GM12878 (cell line): Measurements from ENCODE around the gene ZNF841. TPM values are rescaled to one million over a fixed set of nuclear protein-coding genes. Genes with fewer than 3 reads are reported as not detected.

Experiments
- ASH2L ChIP-seq: fragments of 300-600, 200-600 bp; sonication (generic); IDR thresholded peaks from 2 replicates; pipeline ENCODE4 v1.6.1; 2017; ENCODE audit warnings: low read depth, mild to moderate bottlenecking, borderline replicate concordance
- CEBPZ ChIP-seq: fragments of 150-350 bp; IDR thresholded peaks from 2 replicates; pipeline ENCODE4 v1.6.1; 2016; ENCODE audit warnings: low read depth, low read length
- EED ChIP-seq: sonication (generic); IDR thresholded peaks from 2 replicates; pipeline ENCODE4 v1.6.1; 2016; ENCODE audit warnings: antibody characterized with exemption, low read depth
- EZH2 ChIP-seq: IDR thresholded peaks from 2 replicates; pipeline ENCODE4 v1.6.1; 2012; ENCODE audit warnings: low read depth, mild to moderate bottlenecking, control low read depth, inconsistent platforms, low read length, borderline replicate concordance; ENCODE audit not compliant: control insufficient read depth
- KAT2A ChIP-seq: conservative IDR thresholded peaks from 2 replicates; pipeline ENCODE4 v1.6.1; 2011; ENCODE audit warnings: low read depth, low read length; ENCODE audit not compliant: control insufficient read depth
- KDM1A ChIP-seq: fragments of 200-600 bp; sonication (generic); IDR thresholded peaks from 2 replicates; pipeline ENCODE4 v1.6.1; 2016; ENCODE audit warnings: borderline replicate concordance
- MLLT1 ChIP-seq: fragments of 450-650 bp; IDR thresholded peaks from 2 replicates; pipeline ENCODE4 v1.6.1; 2016; ENCODE audit warnings: mild to moderate bottlenecking
- NKRF ChIP-seq: fragments of 450-650 bp; conservative IDR thresholded peaks from 2 replicates; pipeline ENCODE4 v1.6.1; 2017; ENCODE audit warnings: mild to moderate bottlenecking, moderate library complexity
- ZNF274 ChIP-seq: IDR thresholded peaks from one replicate; pipeline ENCODE4 v1.8.0; 2011; ENCODE audit not compliant: insufficient read length, insufficient read depth
- polyA plus RNA-seq, 11 experiments: library from polyadenylated mRNA; depleted of rRNA in 4 of 11; unstranded in 6 of 11; stranded (reverse) in 5 of 11; fragments of >200 nt; fragmentation: Nextera tagmentation in 4 of 11; fragmentation: Illumina TruSeq in 1 of 11; extraction: Ambion mirVana in 4 of 11; extraction: Trizol in 1 of 11; gene quantifications; 1 replicate in 1 of 11; 2 replicates in 10 of 11; pipeline versions ENCODE4 v1.2.1 to v1.2.3, GENCODE V29; 2011 to 2016; ENCODE audit warnings: inconsistent platforms in 2 of 11, missing spikeins in 2 of 11, low read depth in 1 of 11
- small RNA-seq: library from RNA; depleted of rRNA; stranded (forward); fragments of <200 nt; gene quantifications from one replicate; pipeline ENCODE3, GENCODE V24; 2014
- total RNA-seq, 4 experiments: library from RNA; depleted of rRNA in 3 of 4; stranded (reverse); fragments of >200 nt in 3 of 4; fragmentation: Illumina TruSeq in 1 of 4; extraction: Trizol in 1 of 4; gene quantifications; 2 replicates each; pipeline versions ENCODE4 v1.2.1 to v1.2.3, GENCODE V29; 2013 to 2021

Gene ZNF841
- total and polyA plus RNA-seq, 10 of the 15 experiments (the other 5 are each of a cell fraction or from before 2014, with no cell fraction given) = 1.4 to 15.0 (median 8.2) TPM

GRCh38 chr19:52020506-52020905 lies 75.1 kb downstream of the ZNF841 start (continued):
- TF ChIP-seq KDM1A = no peak
- no peak for TF ChIP-seq EZH2
- no peak for TF ChIP-seq KAT2A
- TF ChIP-seq CEBPZ = no peak
- no peak for TF ChIP-seq ASH2L
- no peak for TF ChIP-seq EED
- no peak for TF ChIP-seq ZNF274
- TF ChIP-seq MLLT1 = no peak
- no peak for TF ChIP-seq NKRF

Small RNA genes within 50 kb of the gene (small RNA-seq; reads per million reads assigned to genes)
- not detected for gene RPL37P23

Other genes starting within 250 kb of the ZNF841 start
Only the 7 nearest of the 13 such genes appear.
- 6.4 and 6.6 TPM in 2 replicates for gene ZNF350, start 108.9 kb downstream of the ZNF841 start, total RNA-seq (2014; rRNA removed)
- 11.8 and 12.9 TPM in 2 replicates for gene ZNF350, start 108.9 kb downstream of the ZNF841 start, total RNA-seq (2014; rRNA removed; fragmentation: Illumina TruSeq; extraction: Trizol)
- 7.6 and 8.7 TPM in 2 replicates for gene ZNF350, start 108.9 kb downstream of the ZNF841 start, total RNA-seq (2021)
- gene ZNF350, start 108.9 kb downstream of the ZNF841 start, polyA plus RNA-seq (2011; rRNA removed) = 10.1 and 15.0 TPM in 2 replicates
- gene ZNF350, start 108.9 kb downstream of the ZNF841 start, polyA plus RNA-seq (2014; fragmentation: Illumina TruSeq; extraction: Trizol) = 10.6 and 10.7 TPM in 2 replicates
- 10 to 100 TPM in 1 of 2 experiments, 1 to 10 TPM in 1; 9.8 to 10.9 TPM for gene ZNF350, start 108.9 kb downstream of the ZNF841 start, polyA plus RNA-seq (2014; fragmentation: Nextera tagmentation; extraction: Ambion mirVana)
- 5.2 and 6.5 TPM in 2 replicates for gene ZNF350, start 108.9 kb downstream of the ZNF841 start, polyA plus RNA-seq (2014; rRNA removed)
- gene ZNF350, start 108.9 kb downstream of the ZNF841 start, polyA plus RNA-seq (2016; fragmentation: Nextera tagmentation; extraction: Ambion mirVana) = 10 to 100 TPM in 1 of 2 experiments, 1 to 10 TPM in 1; 8.3 to 10.6 TPM
- gene ZNF615, start 87.6 kb downstream of the ZNF841 start, total RNA-seq (2014; rRNA removed) = 4.5 and 5.6 TPM in 2 replicates
- gene ZNF615, start 87.6 kb downstream of the ZNF841 start, total RNA-seq (2014; rRNA removed; fragmentation: Illumina TruSeq; extraction: Trizol) = 7.2 and 7.6 TPM in 2 replicates
- 4.7 and 5.7 TPM in 2 replicates for gene ZNF615, start 87.6 kb downstream of the ZNF841 start, total RNA-seq (2021)
- 5.4 and 8.7 TPM in 2 replicates for gene ZNF615, start 87.6 kb downstream of the ZNF841 start, polyA plus RNA-seq (2011; rRNA removed)
- 5.4 and 5.6 TPM in 2 replicates for gene ZNF615, start 87.6 kb downstream of the ZNF841 start, polyA plus RNA-seq (2014; fragmentation: Illumina TruSeq; extraction: Trizol)
- gene ZNF615, start 87.6 kb downstream of the ZNF841 start, polyA plus RNA-seq (2014; fragmentation: Nextera tagmentation; extraction: Ambion mirVana) = 1 to 10 TPM; 1.7 to 2.1 TPM
- 2.8 TPM in 2 replicates for gene ZNF615, start 87.6 kb downstream of the ZNF841 start, polyA plus RNA-seq (2014; rRNA removed)
- 1 to 10 TPM; 2.5 to 3.9 TPM for gene ZNF615, start 87.6 kb downstream of the ZNF841 start, polyA plus RNA-seq (2016; fragmentation: Nextera tagmentation; extraction: Ambion mirVana)
- 9.3 and 11.6 TPM in 2 replicates for gene ZNF614, start 67.4 kb downstream of the ZNF841 start, total RNA-seq (2014; rRNA removed)
- 12.8 TPM in 2 replicates for gene ZNF614, start 67.4 kb downstream of the ZNF841 start, total RNA-seq (2014; rRNA removed; fragmentation: Illumina TruSeq; extraction: Trizol)
- gene ZNF614, start 67.4 kb downstream of the ZNF841 start, total RNA-seq (2021) = 9.2 and 9.8 TPM in 2 replicates
- 10.0 and 12.5 TPM in 2 replicates for gene ZNF614, start 67.4 kb downstream of the ZNF841 start, polyA plus RNA-seq (2011; rRNA removed)
- gene ZNF614, start 67.4 kb downstream of the ZNF841 start, polyA plus RNA-seq (2014; fragmentation: Illumina TruSeq; extraction: Trizol) = 9.8 and 12.7 TPM in 2 replicates
- gene ZNF614, start 67.4 kb downstream of the ZNF841 start, polyA plus RNA-seq (2014; fragmentation: Nextera tagmentation; extraction: Ambion mirVana) = 1 to 10 TPM; 3.9 to 5.3 TPM
- gene ZNF614, start 67.4 kb downstream of the ZNF841 start, polyA plus RNA-seq (2014; rRNA removed) = 5.0 and 5.4 TPM in 2 replicates
- 10 to 100 TPM; 11.7 to 16.0 TPM for gene ZNF614, start 67.4 kb downstream of the ZNF841 start, polyA plus RNA-seq (2016; fragmentation: Nextera tagmentation; extraction: Ambion mirVana)
- gene ZNF432, start 46.9 kb downstream of the ZNF841 start, total RNA-seq (2014; rRNA removed) = 4.7 and 5.3 TPM in 2 replicates
- gene ZNF432, start 46.9 kb downstream of the ZNF841 start, total RNA-seq (2014; rRNA removed; fragmentation: Illumina TruSeq; extraction: Trizol) = 7.0 and 7.2 TPM in 2 replicates
- 6.0 and 6.3 TPM in 2 replicates for gene ZNF432, start 46.9 kb downstream of the ZNF841 start, total RNA-seq (2021)
- gene ZNF432, start 46.9 kb downstream of the ZNF841 start, polyA plus RNA-seq (2011; rRNA removed) = 5.6 and 9.2 TPM in 2 replicates
- 5.6 and 8.1 TPM in 2 replicates for gene ZNF432, start 46.9 kb downstream of the ZNF841 start, polyA plus RNA-seq (2014; fragmentation: Illumina TruSeq; extraction: Trizol)
- gene ZNF432, start 46.9 kb downstream of the ZNF841 start, polyA plus RNA-seq (2014; fragmentation: Nextera tagmentation; extraction: Ambion mirVana) = 1 to 10 TPM; 1.7 to 2.3 TPM
- 3.5 and 3.8 TPM in 2 replicates for gene ZNF432, start 46.9 kb downstream of the ZNF841 start, polyA plus RNA-seq (2014; rRNA removed)
- gene ZNF432, start 46.9 kb downstream of the ZNF841 start, polyA plus RNA-seq (2016; fragmentation: Nextera tagmentation; extraction: Ambion mirVana) = 1 to 10 TPM; 2.5 to 3.8 TPM
- 2.5 and 3.1 TPM in 2 replicates for gene ZNF616, start 44.2 kb upstream of the ZNF841 start, total RNA-seq (2014; rRNA removed)
- gene ZNF616, start 44.2 kb upstream of the ZNF841 start, total RNA-seq (2014; rRNA removed; fragmentation: Illumina TruSeq; extraction: Trizol) = 4.9 and 5.3 TPM in 2 replicates
- 3.3 and 4.5 TPM in 2 replicates for gene ZNF616, start 44.2 kb upstream of the ZNF841 start, total RNA-seq (2021)
- gene ZNF616, start 44.2 kb upstream of the ZNF841 start, polyA plus RNA-seq (2011; rRNA removed) = 5.9 and 7.1 TPM in 2 replicates
- gene ZNF616, start 44.2 kb upstream of the ZNF841 start, polyA plus RNA-seq (2014; fragmentation: Illumina TruSeq; extraction: Trizol) = 4.3 and 6.1 TPM in 2 replicates
- gene ZNF616, start 44.2 kb upstream of the ZNF841 start, polyA plus RNA-seq (2014; fragmentation: Nextera tagmentation; extraction: Ambion mirVana) = 1 to 10 TPM; 1.1 to 1.4 TPM
- gene ZNF616, start 44.2 kb upstream of the ZNF841 start, polyA plus RNA-seq (2014; rRNA removed) = 2.0 and 2.2 TPM in 2 replicates
- gene ZNF616, start 44.2 kb upstream of the ZNF841 start, polyA plus RNA-seq (2016; fragmentation: Nextera tagmentation; extraction: Ambion mirVana) = 1 to 10 TPM; 5.0 to 5.7 TPM
- gene ZNF836, start 75.9 kb upstream of the ZNF841 start, total RNA-seq (2014; rRNA removed) = 5.3 and 7.8 TPM in 2 replicates
- 6.7 and 8.3 TPM in 2 replicates for gene ZNF836, start 75.9 kb upstream of the ZNF841 start, total RNA-seq (2014; rRNA removed; fragmentation: Illumina TruSeq; extraction: Trizol)
- 9.1 and 9.9 TPM in 2 replicates for gene ZNF836, start 75.9 kb upstream of the ZNF841 start, total RNA-seq (2021)
- 5.0 and 6.2 TPM in 2 replicates for gene ZNF836, start 75.9 kb upstream of the ZNF841 start, polyA plus RNA-seq (2011; rRNA removed)
- 8.2 and 9.3 TPM in 2 replicates for gene ZNF836, start 75.9 kb upstream of the ZNF841 start, polyA plus RNA-seq (2014; fragmentation: Illumina TruSeq; extraction: Trizol)
- 1 to 10 TPM; 5.8 to 9.2 TPM for gene ZNF836, start 75.9 kb upstream of the ZNF841 start, polyA plus RNA-seq (2014; fragmentation: Nextera tagmentation; extraction: Ambion mirVana)
- gene ZNF836, start 75.9 kb upstream of the ZNF841 start, polyA plus RNA-seq (2014; rRNA removed) = 4.5 and 6.6 TPM in 2 replicates
- gene ZNF836, start 75.9 kb upstream of the ZNF841 start, polyA plus RNA-seq (2016; fragmentation: Nextera tagmentation; extraction: Ambion mirVana) = 1 to 10 TPM; 4.8 to 6.6 TPM
- gene PPP2R1A, start 94.3 kb upstream of the ZNF841 start, total RNA-seq (2014; rRNA removed) = 125 and 131 TPM in 2 replicates
- 83.4 and 83.7 TPM in 2 replicates for gene PPP2R1A, start 94.3 kb upstream of the ZNF841 start, total RNA-seq (2014; rRNA removed; fragmentation: Illumina TruSeq; extraction: Trizol)
- 274 and 275 TPM in 2 replicates for gene PPP2R1A, start 94.3 kb upstream of the ZNF841 start, total RNA-seq (2021)
- gene PPP2R1A, start 94.3 kb upstream of the ZNF841 start, polyA plus RNA-seq (2011; rRNA removed) = 60.7 and 149 TPM in 2 replicates
- gene PPP2R1A, start 94.3 kb upstream of the ZNF841 start, polyA plus RNA-seq (2014; fragmentation: Illumina TruSeq; extraction: Trizol) = 124 and 178 TPM in 2 replicates
- gene PPP2R1A, start 94.3 kb upstream of the ZNF841 start, polyA plus RNA-seq (2014; fragmentation: Nextera tagmentation; extraction: Ambion mirVana) = 10 to 100 TPM; 16.0 to 29.2 TPM
- 110 and 145 TPM in 2 replicates for gene PPP2R1A, start 94.3 kb upstream of the ZNF841 start, polyA plus RNA-seq (2014; rRNA removed)
- gene PPP2R1A, start 94.3 kb upstream of the ZNF841 start, polyA plus RNA-seq (2016; fragmentation: Nextera tagmentation; extraction: Ambion mirVana) = 100 to 1,000 TPM; 310 to 359 TPM